ENCODE data around the gene TRAF1. TPM values are rescaled to one million over a fixed set of nuclear protein-coding genes. Genes with fewer than 3 reads are reported as not detected.

The TRAF1 gene
- total and polyA plus RNA-seq, 10 of the 15 experiments (the other 5 are each of a cell fraction or from before 2014, with no cell fraction given), result 13.8 to 163 (median 128) TPM

DNA sequence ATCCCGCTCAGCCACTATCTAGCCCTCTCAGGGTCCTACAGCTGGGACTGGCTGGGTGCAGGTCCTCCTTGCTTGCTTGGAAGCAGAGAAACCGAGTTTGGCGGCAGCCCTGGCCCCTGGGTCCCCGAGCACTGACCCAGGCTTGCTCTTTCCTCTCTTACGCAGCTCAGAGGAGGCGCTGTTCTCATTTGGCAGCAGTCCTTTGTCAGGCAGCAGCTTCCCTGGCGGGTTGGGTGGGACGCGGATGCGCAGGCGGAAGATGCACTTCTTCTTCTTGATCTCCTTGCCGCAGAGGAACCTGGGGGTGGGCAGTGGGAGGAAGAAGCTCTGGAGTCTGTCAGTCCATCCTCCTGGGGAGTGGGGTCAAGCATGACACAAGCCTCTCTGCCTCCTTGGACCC, 64.1 kb downstream of the TRAF1 start:
- no peaks in the 10 kb centered on the region for H3K4me1 ChIP-seq (ENCODE audit: control insufficient read depth, insufficient read depth, low read length)
- no peak for TF ChIP-seq POLR2AphosphoS2 (IDR thresholded peaks at IDR 0.05; ENCODE audit: low read depth, low read length)
- no peak for TF ChIP-seq BRCA1 (IDR thresholded peaks at IDR 0.05; ENCODE audit: low read depth, low read length)
- TF ChIP-seq EGR1 (IDR thresholded peaks at IDR 0.05; ENCODE audit: borderline replicate concordance in 1 of 2, low read depth in 2 of 2, low read length in 2 of 2), result no peak
- TF ChIP-seq STAT1 (conservative IDR thresholded peaks at IDR 0.05), result no peak
- TF ChIP-seq PAX8 (IDR thresholded peaks at IDR 0.05), result no peak
- TF ChIP-seq MYC (IDR thresholded peaks at IDR 0.05; ENCODE audit: insufficient read depth, insufficient read length, insufficient replicate concordance, low read length, severe bottlenecking), result no peak
- CTCF ChIA-PET, result no interaction called here
- ATAC-seq (no peak), DNase-seq (ENCODE audit: low read depth, low spot score) (no peak), FAIRE-seq (no peak)
- SMC1A ChIA-PET (ENCODE audit: uncharacterized antibody, unreplicated experiment), result interaction anchor here (1.0 kb wide), 1 partner anchor 62 kb away, joined by 3 read pairs; no protein-coding TSS in a partner anchor
- POLR2A ChIA-PET, result no interaction called here
- in situ Hi-C loops (cut with MboI) (no loop called here), intact Hi-C loops (cut with micrococcal nuclease; ENCODE audit: unreplicated experiment) (no loop called here)
- H3K4me2 ChIP-seq (ENCODE audit: control insufficient read depth, insufficient read depth), result no peak overlapping the region
- no peak overlapping the region for H3K9ac ChIP-seq (ENCODE audit: control insufficient read depth, insufficient read depth, low read length)
- BruUV-seq (replicated peaks), result no TSS peak
- no peaks in the 10 kb centered on the region for H3K9me3 ChIP-seq (replicated peaks; ENCODE audit: control insufficient read depth, insufficient read depth, low read length)
- H3K27ac ChIP-seq (ENCODE audit: control insufficient read depth, insufficient read depth), result no peak overlapping the region
- no peaks in the 10 kb centered on the region for H3K27me3 ChIP-seq (replicated peaks in 1 of 2; ENCODE audit: control insufficient read depth in 2 of 2, insufficient read depth in 2 of 2, low read length in 1 of 2)
- H3K79me2 ChIP-seq (ENCODE audit: control insufficient read depth, insufficient read depth, low read length), result no peaks in the 10 kb centered on the region
- H3K36me3 ChIP-seq (ENCODE audit: control insufficient read depth in 2 of 2, insufficient read depth in 2 of 2, low read length in 1 of 2), result peaks cover 34 to 59% of the 10 kb centered on the region in 2 experiments
- no peaks in the 10 kb centered on the region for H4K20me1 ChIP-seq (ENCODE audit: control insufficient read depth, insufficient read depth)
- WGBS (ENCODE audit: insufficient coverage, insufficient replicate concordance, low lambda C conversion rate, missing lambda C conversion rate), result 97% methylated on average over 12 of the region's 12 CpGs
- RAD21 ChIA-PET (ENCODE audit: unreplicated experiment), result no interaction called here
- no peak overlapping the region for H2AFZ ChIP-seq (ENCODE audit: control insufficient read depth, low read depth, low read length)
- H3K4me3 ChIP-seq, result no peak overlapping the region

GRCh38 chr9:120861935-120862334, 64.7 kb downstream of the TRAF1 start:
- WGBS (ENCODE audit: insufficient coverage, insufficient replicate concordance, low lambda C conversion rate, missing lambda C conversion rate), result 94% methylated on average over 6 of the region's 6 CpGs
- in situ Hi-C loops (cut with MboI), result no loop called here
- POLR2A ChIA-PET, result no interaction called here
- TF ChIP-seq POU2F2 (IDR thresholded peaks at IDR 0.05; ENCODE audit: borderline replicate concordance, low read depth, low read length) (no peak), NR2F1 (conservative IDR thresholded peaks at IDR 0.05) (no peak), NKRF (conservative IDR thresholded peaks at IDR 0.05) (no peak), FOXK2 (IDR thresholded peaks at IDR 0.05) (no peak), YY1 (IDR thresholded peaks at IDR 0.05; ENCODE audit: low read depth, low read length) (no peak), DPF2 (IDR thresholded peaks at IDR 0.05) (no peak), SKIL (IDR thresholded peaks at IDR 0.05; ENCODE audit: low read depth, poor library complexity, severe bottlenecking) (no peak), CBX5 (IDR thresholded peaks at IDR 0.05; ENCODE audit: low read depth) (no peak), CBX3 (IDR thresholded peaks at IDR 0.05; ENCODE audit: borderline replicate concordance, low read depth) (no peak)

More at GRCh38 chr9:120861935-120862334, 64.7 kb downstream of the TRAF1 start:
- Histone ChIP-seq H3K4me1 (ENCODE audit: control insufficient read depth, insufficient read depth, low read length) (no peaks in the 10 kb centered on the region), H4K20me1 (ENCODE audit: control insufficient read depth, insufficient read depth) (no peaks in the 10 kb centered on the region), H3K36me3 (ENCODE audit: control insufficient read depth in 2 of 2, insufficient read depth in 2 of 2, low read length in 1 of 2) (peaks cover 35 to 62% of the 10 kb centered on the region in 2 experiments), H3K4me3 (no peak overlapping the region), H3K9me3 (replicated peaks; ENCODE audit: control insufficient read depth, insufficient read depth, low read length) (no peaks in the 10 kb centered on the region), H2AFZ (ENCODE audit: control insufficient read depth, low read depth, low read length) (no peak overlapping the region), H3K27ac (ENCODE audit: control insufficient read depth, insufficient read depth) (no peak overlapping the region), H3K79me2 (ENCODE audit: control insufficient read depth, insufficient read depth, low read length) (no peaks in the 10 kb centered on the region), H3K4me2 (ENCODE audit: control insufficient read depth, insufficient read depth) (no peak overlapping the region), H3K27me3 (replicated peaks in 1 of 2; ENCODE audit: control insufficient read depth in 2 of 2, insufficient read depth in 2 of 2, low read length in 1 of 2) (no peaks in the 10 kb centered on the region), H3K9ac (ENCODE audit: control insufficient read depth, insufficient read depth, low read length) (no peak overlapping the region)
- ATAC-seq (no peak), DNase-seq (ENCODE audit: low read depth, low spot score) (no peak), FAIRE-seq (no peak)
- BruUV-seq (replicated peaks), result no TSS peak
- ChIA-PET CTCF (no interaction called here), RAD21 (ENCODE audit: unreplicated experiment) (no interaction called here), SMC1A (ENCODE audit: uncharacterized antibody, unreplicated experiment) (interaction anchor here (1.0 kb wide), 1 partner anchor 63 kb away, joined by 3 read pairs; no protein-coding TSS in a partner anchor)
- intact Hi-C loops (cut with micrococcal nuclease; ENCODE audit: unreplicated experiment), result no loop called here
